B cell (primary cell): ENCODE data around the gene ARIH2. TPM values are rescaled to one million over a fixed set of nuclear protein-coding genes. Genes with fewer than 3 reads are reported as not detected.

ENCODE experiments used
- ATAC-seq: fragments of 200-7000 bp; cut with Tn5 transposase; one replicate; pipeline ENCODE4 v1.10.0; 2021; ENCODE audit warnings: low read depth, mild to moderate bottlenecking, moderate number of reproducible peaks, moderate library complexity
- CTCF ChIA-PET: fragments of 350-600 bp; sonication (Branson Sonifier 250); formaldehyde crosslinking; loops from one replicate; lab custom pipeline; 2021; ENCODE audit warnings: antibody characterized with exemption, inconsistent platforms; lab: Charles Lee
- POLR2A ChIA-PET: fragments of 350-600 bp; sonication (Branson Sonifier 250); formaldehyde crosslinking; loops from one replicate; lab custom pipeline; 2021; ENCODE audit warnings: antibody characterized with exemption; lab: Charles Lee
- DNase-seq: peaks from one replicate; pipeline ENCODE4 v3.0.0; 2013
- H2AFZ ChIP-seq: 2 replicates; pipeline ENCODE4 v1.6.1; 2012; ENCODE audit warnings: mild to moderate bottlenecking, low read depth, low read length; ENCODE audit not compliant: insufficient read depth, poor library complexity, severe bottlenecking
- H3K27ac ChIP-seq, 2 donors: 1 replicate in 1 of 2; 2 replicates in 1 of 2; pipeline ENCODE4 v1.5.1; 2012 to 2013; ENCODE audit warnings: low read length in 2 of 2, mild to moderate bottlenecking in 2 of 2, moderate library complexity in 1 of 2
- H3K27me3 ChIP-seq, 4 experiments: fragments of 200-600 bp in 1 of 4; sonication (generic) in 1 of 4; replicated peaks in 1 of 4; 1 replicate in 2 of 4; 2 replicates in 2 of 4; pipeline versions ENCODE4 v1.6.1 to v1.7.0; 2013 to 2016; ENCODE audit warnings: low read length in 3 of 4, mild to moderate bottlenecking in 2 of 4, mixed read lengths in 1 of 4, moderate library complexity in 1 of 4; ENCODE audit not compliant: insufficient read depth in 4 of 4, control insufficient read depth in 3 of 4; ENCODE audit errors: control extremely low read depth in 1 of 4
- H3K36me3 ChIP-seq, 2 experiments: replicated peaks in 1 of 2; 1 replicate in 1 of 2; 2 replicates in 1 of 2; pipeline versions ENCODE4 v1.6.1 to v1.7.1; 2013; ENCODE audit warnings: low read length in 1 of 2; ENCODE audit not compliant: insufficient read depth in 2 of 2, control insufficient read depth in 1 of 2; ENCODE audit errors: control extremely low read depth in 1 of 2, extremely low read depth in 1 of 2
- H3K4me1 ChIP-seq, 2 donors: fragments of 200-600 bp in 1 of 2; sonication (generic) in 1 of 2; 1 replicate in 1 of 2; 2 replicates in 1 of 2; pipeline versions ENCODE4 v1.5.1 to v1.6.1; 2013 to 2017; ENCODE audit warnings: low read length in 2 of 2; ENCODE audit not compliant: control insufficient read depth in 2 of 2, insufficient read depth in 2 of 2
- H3K4me2 ChIP-seq: replicated peaks from 2 replicates; pipeline ENCODE3; 2012; ENCODE audit warnings: mild to moderate bottlenecking, low read depth, low read length; ENCODE audit not compliant: poor library complexity, severe bottlenecking
- H3K4me3 ChIP-seq, 5 experiments: fragments of 200-600 bp in 1 of 5; sonication (generic) in 1 of 5; 1 replicate in 3 of 5; 2 replicates in 2 of 5; pipeline versions ENCODE4 v1.5.1 to v1.7.0; 2011 to 2016; ENCODE audit warnings: low read length in 4 of 5, mild to moderate bottlenecking in 4 of 5, low read depth in 2 of 5, control low read depth in 1 of 5, moderate library complexity in 1 of 5; ENCODE audit not compliant: insufficient read depth in 1 of 5; ENCODE audit errors: control extremely low read depth in 1 of 5, extremely low read depth in 1 of 5
- H3K79me2 ChIP-seq: fragments of 200-600 bp; sonication (generic); one replicate; pipeline ENCODE4 v1.6.0; 2016; ENCODE audit warnings: low read length; ENCODE audit not compliant: control insufficient read depth, insufficient read depth
- H3K9ac ChIP-seq: fragments of 200-600 bp; sonication (generic); 2 replicates; pipeline ENCODE4 v1.6.1; 2017; ENCODE audit warnings: mild to moderate bottlenecking, low read length, moderate library complexity
- H3K9me3 ChIP-seq, 3 donors: one replicate each; pipeline versions ENCODE4 v1.6.1 to v1.7.1; 2013; ENCODE audit warnings: low read length in 2 of 3; ENCODE audit not compliant: control insufficient read depth in 2 of 3, insufficient read depth in 1 of 3; ENCODE audit errors: control extremely low read depth in 1 of 3
- H4K20me1 ChIP-seq: 2 replicates; pipeline ENCODE4 v1.6.0; 2012; ENCODE audit warnings: mild to moderate bottlenecking, low read length; ENCODE audit not compliant: insufficient read depth, control insufficient read depth, poor library complexity, severe bottlenecking
- H3K27ac Mint-ChIP-seq: one replicate; pipeline ENCODE4 v1.8.0; 2021; ENCODE audit warnings: mixed read lengths
- H3K27me3 Mint-ChIP-seq: one replicate; pipeline ENCODE4 v1.8.0; 2021; ENCODE audit warnings: mixed read lengths
- H3K4me1 Mint-ChIP-seq: one replicate; pipeline ENCODE4 v1.8.0; 2021; ENCODE audit warnings: mixed read lengths
- H3K4me3 Mint-ChIP-seq: one replicate; pipeline ENCODE4 v1.8.0; 2021; ENCODE audit warnings: mixed read lengths
- H3K9me3 Mint-ChIP-seq: one replicate; pipeline ENCODE4 v1.8.0; 2022; ENCODE audit warnings: mixed read lengths; ENCODE audit not compliant: insufficient read depth
- EZH2 ChIP-seq: IDR thresholded peaks from 2 replicates; pipeline ENCODE4 v1.6.1; 2012; ENCODE audit warnings: borderline replicate concordance, low read depth, mild to moderate bottlenecking, moderate library complexity, low read length; ENCODE audit not compliant: insufficient read depth, poor library complexity, severe bottlenecking
- WGBS: methylation state at CpG from one replicate; pipeline ENCODE4 v1.1.5; 2013; ENCODE audit warnings: missing lambda C conversion rate; ENCODE audit not compliant: insufficient coverage; 5-methylcytosine and 5-hydroxymethylcytosine counted together
- intact Hi-C: fragments of 100-400 bp; cut with micrococcal nuclease; formaldehyde crosslinking; loops from one replicate; pipeline ENCODE4 v1.10.0; 2022
- polyA plus RNA-seq: library from polyadenylated mRNA; depleted of rRNA; stranded (reverse); fragments of >200 nt; gene quantifications from 2 replicates; pipeline ENCODE4 v1.2.3, GENCODE V29; 2012
- total RNA-seq, 2 donors: library from RNA; stranded (reverse); fragments of 120-200 nt in 1 of 2; gene quantifications; 1 replicate in 1 of 2; 2 replicates in 1 of 2; pipeline versions ENCODE4 v1.2.3 to v1.2.4, GENCODE V29; 2013 to 2022
- TF ChIP-seq, protein P1 (sequence below): fragments of 200-600 bp; IDR thresholded peaks from one replicate; pipeline ENCODE4 v1.8.0; 2022; ENCODE audit warnings: antibody characterized with exemption, mild to moderate bottlenecking

ARIH2 gene
- total and polyA plus RNA-seq, 2 donors (not counting 1 experiment from before 2014, with no cell fraction given): 114 to 148 TPM

DNA sequence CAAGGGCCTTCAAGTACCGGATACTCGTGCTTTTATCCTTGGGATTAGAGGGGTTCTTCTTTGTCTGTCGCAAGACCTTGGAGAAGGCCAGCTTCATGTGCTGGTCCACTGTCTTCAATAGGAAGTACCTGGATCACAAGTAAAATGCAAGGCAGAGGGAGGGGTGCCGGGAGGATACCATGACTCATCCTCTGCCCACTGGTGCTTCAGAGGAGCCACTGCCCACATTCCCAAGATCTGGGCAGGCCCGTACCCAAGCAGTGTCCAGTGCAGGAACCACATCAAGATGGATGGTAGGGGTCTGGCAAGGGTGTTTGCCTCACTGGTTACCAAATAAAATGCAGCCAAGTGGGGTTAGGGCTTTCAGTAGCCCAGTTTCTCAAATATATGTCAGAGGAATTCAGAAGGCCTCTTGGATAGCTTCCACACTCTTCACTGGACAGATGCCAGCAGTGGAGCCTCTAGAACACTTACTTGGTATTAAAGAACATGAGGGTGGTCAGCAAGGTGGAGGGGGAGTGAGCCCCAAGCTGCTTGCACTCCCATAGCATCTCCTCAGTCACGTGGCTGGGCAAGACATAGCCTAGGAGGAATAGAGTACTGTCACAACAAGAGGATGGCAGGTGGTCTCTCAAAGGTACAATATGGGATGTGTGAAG lies 114.1 kb downstream of the ARIH2 start:
- Mint-ChIP-seq H3K4me1 (peaks cover 20% of the 10 kb centered on the region), H3K9me3 (no peaks in the 10 kb centered on the region), H3K27ac (no peak overlapping the region), H3K27me3 (no peaks in the 10 kb centered on the region), H3K4me3 (no peak overlapping the region)
- no peak overlapping the region for H3K4me2 ChIP-seq
- H3K27me3 ChIP-seq: no peaks in the 10 kb centered on the region
- ChIA-PET CTCF (interaction anchor here (0.6 to 2.3 kb wide), 2 partner anchors 11 to 45 kb away, joined by 5 to 10 read pairs; partner anchors contain the start of gene NDUFAF3), POLR2A (no interaction called here)
- peaks cover 33% of the 10 kb centered on the region for H3K79me2 ChIP-seq
- H3K9ac ChIP-seq: no peak overlapping the region
- peaks cover 18 to 56% of the 10 kb centered on the region in 2 experiments for H3K36me3 ChIP-seq
- H2AFZ ChIP-seq: no peak overlapping the region
- H3K9me3 ChIP-seq: no peaks in the 10 kb centered on the region
- 93% methylated on average over 3 of the region's 6 CpGs for WGBS
- ATAC-seq (no peak), DNase-seq (no peak)
- H4K20me1 ChIP-seq: no peaks in the 10 kb centered on the region
- H3K27ac ChIP-seq: no peak overlapping the region
- H3K4me1 ChIP-seq: peaks cover 11 to 20% of the 10 kb centered on the region in 2 donors
- no peak for TF ChIP-seq EZH2
- H3K4me3 ChIP-seq: no peak overlapping the region
- intact Hi-C loops: no loop called here

DNA sequence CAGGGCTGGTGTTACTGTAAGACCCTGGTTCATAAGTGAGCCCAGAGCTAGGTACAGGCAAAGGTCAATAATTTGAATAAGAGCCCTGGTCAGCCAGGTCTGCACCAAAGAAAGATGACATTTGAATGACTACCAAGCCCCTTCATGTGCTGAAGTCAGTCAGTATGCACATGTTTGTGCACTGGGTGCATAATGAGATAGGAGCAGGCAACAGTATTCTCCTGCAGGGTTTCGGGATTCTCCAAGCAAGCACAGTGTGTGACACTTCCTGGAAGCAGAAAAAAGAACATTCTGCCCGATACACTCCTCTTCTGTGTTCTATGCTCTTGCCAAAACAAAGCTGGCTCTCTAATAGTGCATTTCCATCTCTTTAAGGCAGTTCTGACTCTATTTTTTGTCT lies 116.0 kb downstream of the ARIH2 start:
- H3K27me3 ChIP-seq: no peaks in the 10 kb centered on the region
- H3K4me2 ChIP-seq: no peak overlapping the region
- no peak for DNase-seq
- H3K4me3 Mint-ChIP-seq: no peak overlapping the region
- TF ChIP-seq, protein P1, sequence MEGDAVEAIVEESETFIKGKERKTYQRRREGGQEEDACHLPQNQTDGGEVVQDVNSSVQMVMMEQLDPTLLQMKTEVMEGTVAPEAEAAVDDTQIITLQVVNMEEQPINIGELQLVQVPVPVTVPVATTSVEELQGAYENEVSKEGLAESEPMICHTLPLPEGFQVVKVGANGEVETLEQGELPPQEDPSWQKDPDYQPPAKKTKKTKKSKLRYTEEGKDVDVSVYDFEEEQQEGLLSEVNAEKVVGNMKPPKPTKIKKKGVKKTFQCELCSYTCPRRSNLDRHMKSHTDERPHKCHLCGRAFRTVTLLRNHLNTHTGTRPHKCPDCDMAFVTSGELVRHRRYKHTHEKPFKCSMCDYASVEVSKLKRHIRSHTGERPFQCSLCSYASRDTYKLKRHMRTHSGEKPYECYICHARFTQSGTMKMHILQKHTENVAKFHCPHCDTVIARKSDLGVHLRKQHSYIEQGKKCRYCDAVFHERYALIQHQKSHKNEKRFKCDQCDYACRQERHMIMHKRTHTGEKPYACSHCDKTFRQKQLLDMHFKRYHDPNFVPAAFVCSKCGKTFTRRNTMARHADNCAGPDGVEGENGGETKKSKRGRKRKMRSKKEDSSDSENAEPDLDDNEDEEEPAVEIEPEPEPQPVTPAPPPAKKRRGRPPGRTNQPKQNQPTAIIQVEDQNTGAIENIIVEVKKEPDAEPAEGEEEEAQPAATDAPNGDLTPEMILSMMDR: no peak
- no peak for TF ChIP-seq EZH2
- POLR2A ChIA-PET: no interaction called here
- peaks cover 4% of the 10 kb centered on the region for H3K4me1 Mint-ChIP-seq
- CTCF ChIA-PET: no interaction called here
- intact Hi-C loops: no loop called here
- no peak overlapping the region for H3K4me3 ChIP-seq
- H3K9ac ChIP-seq: no peak overlapping the region
- H3K9me3 Mint-ChIP-seq: no peaks in the 10 kb centered on the region
- no peak for ATAC-seq
- WGBS: 100% methylated on average over 2 of the region's 2 CpGs
- no peak overlapping the region for H3K27ac ChIP-seq
- no peaks in the 10 kb centered on the region for H4K20me1 ChIP-seq
- peaks cover 22% of the 10 kb centered on the region for H3K79me2 ChIP-seq
- peaks cover 18 to 70% of the 10 kb centered on the region in 2 experiments for H3K36me3 ChIP-seq
- no peak overlapping the region for H2AFZ ChIP-seq
- H3K27me3 Mint-ChIP-seq: no peaks in the 10 kb centered on the region
- no peaks in the 10 kb centered on the region for H3K9me3 ChIP-seq
- H3K4me1 ChIP-seq: peaks cover under 1% of the 10 kb centered on the region in 2 donors
- no peak overlapping the region for H3K27ac Mint-ChIP-seq
